AG09319 (cell line): ENCODE results near the gene PRR29.

Experiments used
- DNase-seq: peaks from one replicate; pipeline ENCODE4 v3.0.0-alpha.2; 2010; ENCODE audit warnings: low read depth; ENCODE audit errors: extremely low read depth
- CTCF ChIP-seq: IDR thresholded peaks from 2 replicates; pipeline ENCODE4 v1.5.1; 2011; ENCODE audit warnings: low read depth, mild to moderate bottlenecking, inconsistent platforms, low read length, moderate library complexity

Gene PRR29

DNA sequence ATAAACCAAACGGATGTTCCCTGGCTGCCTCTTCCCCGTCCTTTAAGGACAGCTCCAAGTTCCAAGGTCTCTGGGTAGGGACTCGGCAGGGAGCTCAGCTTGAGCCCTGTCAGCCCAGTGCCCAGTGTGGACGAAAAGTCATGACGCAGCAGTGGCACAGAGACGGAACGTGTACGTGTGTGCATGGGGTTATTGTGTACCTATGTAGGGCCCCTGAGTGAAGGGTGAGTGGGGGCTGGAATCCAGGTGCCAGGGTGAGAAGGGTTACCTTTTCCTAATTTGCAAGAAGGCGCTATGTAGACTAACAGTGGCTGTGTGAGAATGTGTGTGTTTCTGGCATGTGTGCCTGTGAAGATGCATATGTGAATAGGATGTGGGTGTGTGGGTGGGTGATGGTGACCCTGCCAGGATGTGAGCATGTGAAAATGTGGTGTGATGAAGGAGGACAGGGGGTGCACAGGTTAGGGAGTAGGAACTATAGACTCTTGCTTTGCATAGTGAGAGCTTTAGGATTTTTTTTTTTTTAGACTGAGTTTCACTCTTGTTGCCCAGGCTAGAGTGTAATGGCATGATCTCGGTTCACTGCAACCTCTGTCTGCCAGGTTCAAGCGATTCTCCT, 31.4 kb upstream of the PRR29 start:
- no peak for DNase-seq
- TF ChIP-seq CTCF, result no peak

- DNase-seq, result no peak
- no peak for TF ChIP-seq CTCF
Measured at GRCh38 chr17:63967953-63968352, 30.2 kb upstream of the PRR29 start.

GRCh38 chr17:63969278-63969677, 28.9 kb upstream of the PRR29 start:
- no peak for DNase-seq
- no peak for TF ChIP-seq CTCF

- no peak for TF ChIP-seq CTCF
- DNase-seq, result no peak
Measured at GRCh38 chr17:63972796-63973195, 25.4 kb upstream of the PRR29 start, which contains the start of gene SCN4A. TSS of gene SCN4A (minus strand) at chr17:63972918. CDS start at chr17:63972841, 77 bp downstream.

GRCh38 chr17:63973247-63973646, 24.9 kb upstream of the PRR29 start:
- no peak for TF ChIP-seq CTCF

DNA sequence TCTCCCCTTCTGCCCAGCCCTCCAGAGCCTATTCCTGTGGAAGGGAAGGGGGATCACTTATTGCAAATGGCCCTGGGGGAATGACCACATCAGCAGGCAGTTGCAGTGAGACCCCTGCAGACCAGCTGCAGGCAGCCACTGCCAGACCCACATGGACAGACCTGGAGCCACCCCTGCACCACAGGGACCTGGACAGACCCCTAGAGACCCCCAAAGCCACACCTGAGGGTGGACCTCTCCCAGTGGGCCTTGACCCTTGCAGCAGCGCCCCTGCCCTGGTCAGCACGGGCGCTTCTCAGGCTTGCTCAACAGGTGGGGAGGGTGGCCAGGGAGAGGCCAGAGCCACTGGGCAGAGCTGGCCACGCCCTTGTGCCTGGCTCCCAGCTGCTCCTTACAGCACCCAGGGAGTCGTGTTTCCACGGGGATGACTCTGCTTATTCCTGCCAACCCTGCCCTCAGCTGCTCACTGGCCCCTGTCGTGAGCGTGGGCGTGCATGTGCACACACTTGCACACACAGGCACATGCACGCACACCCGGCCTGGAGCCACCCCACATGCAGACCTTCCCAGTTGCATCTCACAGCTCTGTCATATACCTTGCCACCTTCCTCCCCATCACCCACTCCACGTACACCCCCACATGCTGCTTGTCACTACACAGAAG, 24.1 kb upstream of the PRR29 start:
- no peak for DNase-seq
- TF ChIP-seq CTCF, result no peak

More at GRCh38 chr17:63973247-63973646, 24.9 kb upstream of the PRR29 start:
- DNase-seq, result no peak

DNA sequence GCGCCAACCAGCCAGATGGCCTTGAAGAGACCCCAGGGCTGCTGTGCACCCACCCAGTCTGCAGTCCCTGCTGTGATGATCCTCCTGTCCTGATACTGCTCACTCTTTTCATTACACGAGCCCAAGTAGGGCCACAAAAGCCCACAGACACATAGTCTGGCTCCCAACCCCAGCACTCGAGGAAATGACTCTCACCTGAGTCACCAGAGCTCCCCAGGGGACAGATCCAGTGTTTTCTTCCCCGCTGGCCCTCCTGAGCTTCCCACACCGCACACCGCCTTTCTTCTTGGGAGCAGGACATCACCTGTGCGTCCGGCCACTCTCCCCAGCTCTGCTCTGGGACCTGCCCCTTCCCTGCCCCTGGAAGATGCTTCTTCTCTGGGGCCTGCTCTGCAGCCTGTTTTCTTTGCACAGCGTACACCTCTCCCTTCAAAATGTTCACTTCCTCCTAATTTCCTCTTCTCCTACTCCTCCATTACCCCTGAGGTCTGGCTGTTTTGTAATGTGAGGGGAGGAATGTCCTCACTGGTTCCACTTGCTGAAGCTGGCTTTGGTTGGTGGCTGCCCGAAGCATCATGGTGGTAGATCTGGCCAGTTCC, 23.5 kb upstream of the PRR29 start:
- TF ChIP-seq CTCF, result no peak
- no peak for DNase-seq
